Keratinocyte (primary cell): ENCODE data around the gene PTGES. TPM values are rescaled to one million over a fixed set of nuclear protein-coding genes. Genes with fewer than 3 reads are reported as not detected.
"Not testable (repeated sequence)": the region's sequence is repeated elsewhere in the genome, so short reads cannot be mapped to it uniquely, and the experiment has no call there.

ENCODE experiments used
- DNase-seq: peaks from one replicate; pipeline ENCODE4 v3.0.0-alpha.2; 2011; ENCODE audit warnings: low read depth, missing footprints, low spot score
- FAIRE-seq: peaks from 2 replicates; lab custom pipeline; 2011; peaks lifted over from hg19 to GRCh38; lab: Jason Lieb, UNC
- H2AFZ ChIP-seq: 2 replicates; pipeline ENCODE4 v1.6.0; 2012; ENCODE audit warnings: low read length, control low read depth, inconsistent platforms; ENCODE audit not compliant: control insufficient read depth
- H3K27ac ChIP-seq: 2 replicates; pipeline ENCODE4 v1.5.1; 2011; ENCODE audit warnings: low read length; ENCODE audit not compliant: control insufficient read depth, insufficient read depth
- H3K27me3 ChIP-seq: 3 replicates; pipeline ENCODE4 v1.6.0; 2011; ENCODE audit warnings: low read length; ENCODE audit not compliant: control insufficient read depth, insufficient read depth; ENCODE audit errors: extremely low read depth
- H3K36me3 ChIP-seq, 2 experiments: 2 replicates in 1 of 2; 3 replicates in 1 of 2; pipeline ENCODE4 v1.5.1; 2011; ENCODE audit warnings: low read length in 2 of 2, mild to moderate bottlenecking in 1 of 2; ENCODE audit not compliant: control insufficient read depth in 2 of 2, insufficient read depth in 2 of 2; ENCODE audit errors: extremely low read depth in 1 of 2
- H3K4me1 ChIP-seq: 3 replicates; pipeline ENCODE4 v1.5.1; 2011; ENCODE audit warnings: low read length; ENCODE audit not compliant: control insufficient read depth, insufficient read depth; ENCODE audit errors: extremely low read depth
- H3K4me2 ChIP-seq: 3 replicates; pipeline ENCODE4 v1.6.0; 2011; ENCODE audit warnings: low read depth, low read length; ENCODE audit not compliant: control insufficient read depth, insufficient read depth; ENCODE audit errors: extremely low read depth
- H3K4me3 ChIP-seq, 3 experiments: fragments of 200-600 bp in 1 of 3; sonication (generic) in 1 of 3; 2 replicates in 2 of 3; 3 replicates in 1 of 3; pipeline ENCODE4 v1.5.1; 2011 to 2016; ENCODE audit warnings: low read length in 3 of 3, mild to moderate bottlenecking in 3 of 3, control low read depth in 2 of 3, inconsistent platforms in 1 of 3, low read depth in 1 of 3, mixed read lengths in 1 of 3, mixed run types in 1 of 3, moderate library complexity in 1 of 3; ENCODE audit not compliant: control insufficient read depth in 2 of 3, insufficient read depth in 2 of 3; ENCODE audit errors: extremely low read depth in 1 of 3
- H3K79me2 ChIP-seq: 2 replicates; pipeline ENCODE4 v1.6.0; 2012; ENCODE audit warnings: low read length; ENCODE audit not compliant: control insufficient read depth, insufficient read depth
- H3K9ac ChIP-seq: 3 replicates; pipeline ENCODE4 v1.6.0; 2011; ENCODE audit warnings: low read length; ENCODE audit not compliant: control insufficient read depth, insufficient read depth; ENCODE audit errors: extremely low read depth
- H3K9me1 ChIP-seq: 3 replicates; pipeline ENCODE4 v1.6.0; 2011; ENCODE audit warnings: low read length; ENCODE audit not compliant: control insufficient read depth, insufficient read depth; ENCODE audit errors: extremely low read depth
- H3K9me3 ChIP-seq: 2 replicates; pipeline ENCODE4 v1.5.1; 2012; ENCODE audit warnings: low read depth, low read length; ENCODE audit not compliant: control insufficient read depth
- H4K20me1 ChIP-seq: 3 replicates; pipeline ENCODE4 v1.6.0; 2011; ENCODE audit warnings: low read length; ENCODE audit not compliant: control insufficient read depth, insufficient read depth; ENCODE audit errors: extremely low read depth
- CTCF ChIP-seq, 3 experiments: IDR thresholded peaks in 1 of 3; conservative IDR thresholded peaks in 1 of 3; optimal IDR thresholded peaks in 1 of 3; 2 replicates in 2 of 3; 3 replicates in 1 of 3; pipeline versions ENCODE3 to v1.5.1; 2011; ENCODE audit warnings: low read length in 3 of 3, mild to moderate bottlenecking in 3 of 3, moderate library complexity in 2 of 3, control low read depth in 1 of 3, inconsistent platforms in 1 of 3; ENCODE audit not compliant: insufficient read depth in 2 of 3; ENCODE audit errors: extremely low read depth in 1 of 3
- EZH2 ChIP-seq: IDR thresholded peaks from one replicate; pipeline ENCODE4 v1.6.1; 2012; ENCODE audit warnings: inconsistent platforms, mild to moderate bottlenecking, low read length, moderate library complexity
- dilution Hi-C: fragments of 300-500 bp; cut with MboI; formaldehyde crosslinking; loops from one replicate; pipeline ENCODE4 v1.7.0; 2020; ENCODE audit warnings: low sequenced_read_pairs; ENCODE audit not compliant: extremely low pct_ligation_motif_present
- polyA plus RNA-seq, 5 experiments: library from polyadenylated mRNA; depleted of rRNA in 3 of 5; stranded (reverse) in 3 of 5; stranded (forward) in 1 of 5; unstranded in 1 of 5; fragments of >200 nt; gene quantifications; 1 replicate in 1 of 5; 2 replicates in 3 of 5; 3 replicates in 1 of 5; pipeline versions ENCODE4 v1.2.1 to v1.2.3, GENCODE V29; 2011 to 2012; ENCODE audit warnings: missing spikeins in 2 of 5, low read depth in 1 of 5, low replicate concordance in 1 of 5

PTGES gene
- polyA plus RNA-seq, 1 donor (not counting 4 experiments of a cell fraction or from before 2014, with no cell fraction given) = 19.7 TPM

GRCh38 chr9:129750013-129750638, 2.7 kb downstream of the PTGES start:
- H3K79me2 ChIP-seq = no peaks in the 10 kb centered on the region
- peak overlapping the region; percentile 14 for H3K9ac ChIP-seq
- TF ChIP-seq EZH2 (no peak), CTCF (optimal IDR thresholded peaks at IDR 0.05 in 1 of 3, IDR thresholded peaks at IDR 0.05 in 1 of 3, conservative IDR thresholded peaks at IDR 0.05 in 1 of 3; ENCODE audit: extremely low read depth in 1 of 3, insufficient read depth in 2 of 3, low read length in 3 of 3) (no peak)
- DNase-seq (peak; percentile 88), FAIRE-seq (no peak)
- H3K4me2 ChIP-seq = peak overlapping the region; percentile 61
- H3K27ac ChIP-seq = peak overlapping the region; percentile 45
- peak overlapping the region in 1 of 3 experiments; percentile 7 for H3K4me3 ChIP-seq
- H2AFZ ChIP-seq = no peak overlapping the region
- H3K9me3 ChIP-seq = no peaks in the 10 kb centered on the region
- H3K9me1 ChIP-seq = no peaks in the 10 kb centered on the region
- peaks cover 0 to 3% of the 10 kb centered on the region in 2 experiments for H3K36me3 ChIP-seq
- H3K27me3 ChIP-seq = no peaks in the 10 kb centered on the region
- H3K4me1 ChIP-seq = peaks cover 53% of the 10 kb centered on the region
- H4K20me1 ChIP-seq = no peaks in the 10 kb centered on the region
- dilution Hi-C loops = no loop called here

GRCh38 chr9:129749575-129749974, 3.3 kb downstream of the PTGES start:
- Histone ChIP-seq H3K4me3 (no peak overlapping the region), H3K9ac (peak overlapping the region; percentile 14), H2AFZ (no peak overlapping the region), H3K4me1 (peaks cover 54% of the 10 kb centered on the region), H3K79me2 (no peaks in the 10 kb centered on the region), H3K9me3 (no peaks in the 10 kb centered on the region), H3K36me3 (peaks cover 0 to 3% of the 10 kb centered on the region in 2 experiments), H4K20me1 (no peaks in the 10 kb centered on the region), H3K27ac (peak overlapping the region; percentile 45), H3K4me2 (peak overlapping the region; percentile 61), H3K27me3 (no peaks in the 10 kb centered on the region), H3K9me1 (no peaks in the 10 kb centered on the region)
- dilution Hi-C loops = no loop called here
- TF ChIP-seq EZH2 = no peak
- DNase-seq (no peak), FAIRE-seq (no peak)

GRCh38 chr9:129749052-129749451, 3.8 kb downstream of the PTGES start:
- not testable (repeated sequence) for H3K4me2 ChIP-seq, H3K79me2 ChIP-seq
- H3K4me1 ChIP-seq = peaks cover 54% of the 10 kb centered on the region

More at GRCh38 chr9:129749052-129749451, 3.8 kb downstream of the PTGES start:
- H3K4me3 ChIP-seq, H3K36me3 ChIP-seq, FAIRE-seq, dilution Hi-C loops, H2AFZ ChIP-seq, H3K27me3 ChIP-seq, H3K9me3 ChIP-seq, H4K20me1 ChIP-seq, DNase-seq, H3K9me1 ChIP-seq, H3K27ac ChIP-seq: not testable (repeated sequence)
- peak overlapping the region; percentile 2 for H3K9ac ChIP-seq
